Dedifferentiated amniotic fluid mesenchymal stem cell (primary cell): ENCODE measurements around the gene KIF21A.

ENCODE experiments used
- DNase-seq: peaks from one replicate; pipeline ENCODE4 v3.0.0-alpha.2; 2016; ENCODE audit errors: extremely low spot score

Gene KIF21A

GRCh38 chr12:39272871-39273655, 169.9 kb downstream of the KIF21A start:
- DNase-seq, result peak; percentile 44

- no peak for DNase-seq
Measured at GRCh38 chr12:39269492-39269891, 173.4 kb downstream of the KIF21A start.

- DNase-seq, result no peak
Measured at GRCh38 chr12:39267886-39268285, 175.0 kb downstream of the KIF21A start.

GRCh38 chr12:39252628-39253027, 190.3 kb downstream of the KIF21A start:
- no peak for DNase-seq
